Heart right ventricle (tissue), 16 donors: ENCODE results near the gene MYH15. TPM values are rescaled to one million over a fixed set of nuclear protein-coding genes. Genes with fewer than 3 reads are reported as not detected.
A peak's percentile ranks its signal among the peaks of the same experiment; 100 is the strongest.

ENCODE experiments used
- ATAC-seq, 8 donors: fragments of 200-7000 bp; cut with Tn5 transposase; one replicate each; pipeline ENCODE4 v1.9.1; 2020; ENCODE audit warnings: mild to moderate bottlenecking in 8 of 8, moderate library complexity in 8 of 8, moderate number of reproducible peaks in 1 of 8
- DNase-seq, 2 donors: peaks; one replicate each; pipeline ENCODE4 v3.0.0-alpha.2; 2020
- H3K27ac ChIP-seq, 10 donors: fragments of 200-600 bp; sonication (generic) in 2 of 10; one replicate each; pipeline versions ENCODE4 v1.5.0 to v1.8.0; 2020 to 2022; ENCODE audit warnings: mild to moderate bottlenecking in 3 of 10
- H3K27me3 ChIP-seq, 7 donors: fragments of 200-600 bp; one replicate each; pipeline ENCODE4 v1.8.0; 2021 to 2022; ENCODE audit warnings: mild to moderate bottlenecking in 2 of 7
- H3K36me3 ChIP-seq, 9 donors: fragments of 200-600 bp; sonication (generic) in 1 of 9; one replicate each; pipeline versions ENCODE4 v1.5.0 to v1.8.0; 2020 to 2022; ENCODE audit warnings: mild to moderate bottlenecking in 2 of 9
- H3K4me1 ChIP-seq, 9 donors: fragments of 200-600 bp; sonication (generic) in 1 of 9; one replicate each; pipeline versions ENCODE4 v1.5.0 to v1.8.0; 2020 to 2022; ENCODE audit warnings: mild to moderate bottlenecking in 4 of 9
- H3K4me3 ChIP-seq, 10 donors: fragments of 200-600 bp; sonication (generic) in 2 of 10; one replicate each; pipeline versions ENCODE4 v1.5.0 to v1.8.0; 2020 to 2022; ENCODE audit warnings: mild to moderate bottlenecking in 7 of 10, moderate library complexity in 2 of 10
- H3K9me3 ChIP-seq, 11 donors: fragments of 200-600 bp in 10 of 11; sonication (generic) in 2 of 11; one replicate each; pipeline versions ENCODE4 v1.5.0 to v1.8.0; 2013 to 2022; ENCODE audit warnings: mild to moderate bottlenecking in 2 of 11, control low read depth in 1 of 11, moderate library complexity in 1 of 11
- WGBS, 2 donors: extraction: QIAGEN DNeasy Blood & Tissue Kit; methylation state at CpG; one replicate each; pipeline ENCODE4 v1.1.7; 2013; ENCODE audit warnings: inconsistent platforms in 1 of 2; 5-methylcytosine and 5-hydroxymethylcytosine counted together
- intact Hi-C, 10 donors: fragments of 100-400 bp; cut with DNase I; formaldehyde crosslinking; loops; one replicate each; pipeline versions ENCODE4 v1.11.1 to v1.14.2; 2022
- polyA plus RNA-seq, 2 donors: library from polyadenylated mRNA; stranded (reverse); fragments of 200-250 nt; gene quantifications; one replicate each; pipeline ENCODE4 v1.2.3, GENCODE V29; 2013
- total RNA-seq, 10 donors: library from RNA; stranded (reverse); fragmentation: NEBNext Ultra II Directional in 3 of 10; extraction: Animal tissue kit (Norgen Biotek cat#: 25700) in 3 of 10; gene quantifications; one replicate each; pipeline versions ENCODE4 v1.2.1 to v1.2.4, GENCODE V29; 2021 to 2023
- TF ChIP-seq, protein P1 (sequence below), 9 donors: fragments of 200-600 bp; sonication (generic) in 2 of 9; IDR thresholded peaks; one replicate each; pipeline versions ENCODE4 v1.5.0 to v1.8.0; 2021 to 2022; ENCODE audit warnings: antibody characterized with exemption in 9 of 9, mild to moderate bottlenecking in 5 of 9, moderate library complexity in 1 of 9
- donor health status: Arrhythmogenic right ventricular cardiomyopathy.
- donor health status: ischemic (EF 13 %, LVEDD 7.1; RV severe dilation, severe dysfunction).
- donor health status: healthy with polysubstance abuse.
- donor health status: DM: no; HTN: yes; CAD: no.
- donor health status: DM: no; HTN: no; CAD: no.
- donor health status: ischemic (EF 25% LVEDD 6.9; RV normal size, moderate dysfunction).
- donor health status: ischemic (EF 25% LVEDD 5.7; RV mildly dilated, moderate dysfunction).
- donor health status: healthy.
- donor health status: DM: yes; HTN: yes; CAD: no.
- donor health status: Ischemic cardiomyopathy.
- donor health status: ischemic (EF 35%, LVEDD 5.7; RV mildly dilated, moderate dysfunction).
- donor health status: nonischemic (EF 11% LVEDD 7.7; RV severe dilation, severe dysfunction).
- donor health status: DM: yes; HTN: yes; CAD: no.
- donor health status: PGD.
- donor health status: ischemic (EF 29% LVEDD 5.4; RV normal size, mild dysfunction).
- donor health status: nonischemic (EF 23%, LVEDD 6.1; RV moderate dilation, normal function).

The MYH15 gene
- total and polyA plus RNA-seq, 12 donors = 0.12 to 1.1 (median 0.26) TPM

DNA sequence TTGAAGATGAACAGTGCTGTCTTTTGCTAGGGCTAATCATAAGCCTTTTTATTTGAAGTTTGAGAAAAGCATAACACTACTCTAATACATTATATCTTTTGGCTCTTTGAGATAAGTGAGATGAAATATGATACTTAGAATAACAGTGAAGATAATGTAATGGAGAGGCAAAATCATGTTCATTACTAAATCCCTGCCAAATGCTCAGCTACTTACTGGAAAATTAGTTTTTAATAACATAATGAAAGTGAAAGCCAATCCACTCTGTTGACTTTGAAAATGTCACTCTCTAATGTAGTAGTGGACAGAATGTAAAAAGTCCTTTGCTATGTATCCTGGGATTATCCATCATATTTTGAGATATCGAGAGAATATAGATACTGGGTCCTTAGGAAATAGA is 35.9 kb upstream of the MYH15 start:
- Histone ChIP-seq H3K27ac (peak overlapping the region in 6 of 10 donors; percentile 15 to 68 (median 39)), H3K4me1 (peaks cover 0 to 12% (median 0%) of the 10 kb centered on the region in 9 donors), H3K27me3 (no peaks in the 10 kb centered on the region), H3K4me3 (peak overlapping the region in 7 of 10 donors; percentile 19 to 37 (median 34)), H3K9me3 (no peaks in the 10 kb centered on the region), H3K36me3 (peaks cover 0 to 18% (median 0%) of the 10 kb centered on the region in 9 donors)
- TF ChIP-seq, protein P1, sequence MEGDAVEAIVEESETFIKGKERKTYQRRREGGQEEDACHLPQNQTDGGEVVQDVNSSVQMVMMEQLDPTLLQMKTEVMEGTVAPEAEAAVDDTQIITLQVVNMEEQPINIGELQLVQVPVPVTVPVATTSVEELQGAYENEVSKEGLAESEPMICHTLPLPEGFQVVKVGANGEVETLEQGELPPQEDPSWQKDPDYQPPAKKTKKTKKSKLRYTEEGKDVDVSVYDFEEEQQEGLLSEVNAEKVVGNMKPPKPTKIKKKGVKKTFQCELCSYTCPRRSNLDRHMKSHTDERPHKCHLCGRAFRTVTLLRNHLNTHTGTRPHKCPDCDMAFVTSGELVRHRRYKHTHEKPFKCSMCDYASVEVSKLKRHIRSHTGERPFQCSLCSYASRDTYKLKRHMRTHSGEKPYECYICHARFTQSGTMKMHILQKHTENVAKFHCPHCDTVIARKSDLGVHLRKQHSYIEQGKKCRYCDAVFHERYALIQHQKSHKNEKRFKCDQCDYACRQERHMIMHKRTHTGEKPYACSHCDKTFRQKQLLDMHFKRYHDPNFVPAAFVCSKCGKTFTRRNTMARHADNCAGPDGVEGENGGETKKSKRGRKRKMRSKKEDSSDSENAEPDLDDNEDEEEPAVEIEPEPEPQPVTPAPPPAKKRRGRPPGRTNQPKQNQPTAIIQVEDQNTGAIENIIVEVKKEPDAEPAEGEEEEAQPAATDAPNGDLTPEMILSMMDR (IDR thresholded peaks at IDR 0.05) = no peak
- no peak for DNase-seq
- WGBS, 2 donors = 57 to 67% methylated on average over 1 of the region's 1 CpG
- intact Hi-C loops = loop anchor here in 1 of 10 donors (5.0 kb wide), 1 partner anchor 39 kb away; no protein-coding TSS in a partner anchor
- ATAC-seq = peak in 2 of 8 donors; percentile 28 to 33

DNA sequence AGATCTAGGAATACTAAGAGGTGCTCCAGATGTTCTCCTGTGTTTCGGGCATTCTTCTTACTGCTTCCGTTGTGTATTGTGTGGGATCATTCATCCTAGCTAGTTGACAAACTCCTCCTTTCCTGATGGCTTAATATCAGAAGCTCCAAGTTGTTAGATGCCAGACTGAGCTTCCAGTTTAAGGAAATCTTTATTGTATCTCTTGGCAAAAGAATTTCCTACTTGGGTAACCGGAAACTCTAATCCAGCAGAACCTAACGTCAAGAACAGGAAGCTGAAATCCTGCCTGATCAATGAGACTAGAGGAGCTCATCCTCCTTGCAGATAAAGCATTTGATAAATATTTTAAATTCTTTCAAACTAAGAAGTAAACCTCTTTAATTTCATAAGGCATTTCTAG is 27.7 kb upstream of the MYH15 start:
- 55% methylated on average over 4 of the region's 4 CpGs for WGBS, 2 donors
- peaks cover 0 to 8% (median 0%) of the 10 kb centered on the region in 9 donors for H3K4me1 ChIP-seq
- ATAC-seq = no peak

DNA sequence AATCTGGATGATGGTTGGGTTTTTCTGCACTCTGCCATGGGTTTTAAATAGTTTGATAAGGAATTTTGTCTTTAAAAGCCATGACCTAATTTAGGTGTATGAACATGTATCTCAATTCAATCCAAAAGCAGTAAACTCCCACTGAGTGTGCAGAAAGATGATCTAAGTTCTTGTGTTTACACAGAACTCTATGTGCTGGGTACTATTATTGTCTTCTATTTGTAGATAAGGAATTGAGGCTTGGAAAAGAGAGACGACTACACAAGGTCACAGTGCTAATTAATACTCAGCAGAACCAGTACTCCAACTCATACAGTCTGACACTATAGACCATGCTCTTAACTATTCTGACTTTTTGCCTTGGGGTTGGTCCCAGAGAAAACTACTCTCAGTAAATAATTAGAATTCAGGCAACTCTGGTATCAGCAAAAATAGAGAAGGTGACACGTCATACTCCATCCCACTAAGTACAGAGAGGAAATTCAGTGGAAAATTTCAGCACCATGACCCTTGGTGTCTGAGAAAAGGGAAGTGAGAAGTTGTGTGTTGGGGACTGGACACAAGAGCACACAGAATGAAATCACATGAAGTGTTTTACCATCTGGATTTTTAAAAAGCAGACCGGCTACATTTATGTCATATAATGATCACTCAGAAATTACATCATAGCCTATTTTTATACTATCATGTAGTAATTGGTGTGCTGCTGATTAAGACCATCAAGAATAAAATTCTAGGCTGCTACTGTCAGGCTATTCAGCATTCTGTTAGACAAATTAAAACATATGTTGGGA is 18.3 kb upstream of the MYH15 start:
- Histone ChIP-seq H3K36me3 (no peaks in the 10 kb centered on the region), H3K27ac (peak overlapping the region; percentile 47 to 80 (median 68)), H3K27me3 (no peaks in the 10 kb centered on the region), H3K4me3 (no peak overlapping the region), H3K9me3 (no peaks in the 10 kb centered on the region), H3K4me1 (peaks cover 0 to 53% (median 23%) of the 10 kb centered on the region in 9 donors)
- ATAC-seq (peak; percentile 81 to 93 (median 85)), DNase-seq (peak in 1 of 2 donors; percentile 20)
- intact Hi-C loops = no loop called here
- 2 to 11% methylated on average over 3 of the region's 3 CpGs for WGBS, 2 donors
- TF ChIP-seq, protein P1 (IDR thresholded peaks at IDR 0.05) = no peak

More for the DNA sequence above, 27.7 kb upstream of the MYH15 start:
- TF ChIP-seq, protein P1 (IDR thresholded peaks at IDR 0.05) = no peak
- no peak for DNase-seq
- intact Hi-C loops = no loop called here
- H3K36me3 ChIP-seq = peaks cover 0 to 3% (median 0%) of the 10 kb centered on the region in 9 donors
- H3K27ac ChIP-seq = no peak overlapping the region
- no peak overlapping the region for H3K4me3 ChIP-seq
- no peaks in the 10 kb centered on the region for H3K9me3 ChIP-seq
- H3K27me3 ChIP-seq = no peaks in the 10 kb centered on the region

DNA sequence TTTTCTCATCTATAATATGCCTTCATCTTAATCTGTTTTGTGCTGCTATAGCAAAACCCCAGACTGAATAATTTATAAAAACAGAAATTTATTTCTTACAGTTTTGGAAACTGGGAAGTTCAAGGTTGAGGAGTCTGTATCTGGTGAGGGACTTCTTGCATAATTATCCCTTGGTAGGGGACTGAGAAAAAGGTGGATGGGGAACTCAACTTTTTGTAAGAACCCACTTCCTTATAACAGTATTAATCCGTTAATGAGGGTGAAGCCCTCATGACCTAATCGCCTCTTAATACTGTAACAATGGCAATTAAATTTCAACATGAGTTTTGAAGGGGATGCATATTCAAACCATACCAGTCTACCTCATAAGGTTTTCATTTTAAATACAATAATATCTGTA is 17.4 kb upstream of the MYH15 start:
- no peak for ATAC-seq
- peak overlapping the region in 8 of 10 donors; percentile 15 to 80 (median 64) for H3K27ac ChIP-seq
- TF ChIP-seq, protein P1 (IDR thresholded peaks at IDR 0.05) = no peak

More for the DNA sequence above, 17.4 kb upstream of the MYH15 start:
- no peaks in the 10 kb centered on the region for H3K9me3 ChIP-seq
- no peak overlapping the region for H3K4me3 ChIP-seq
- no peaks in the 10 kb centered on the region for H3K36me3 ChIP-seq
- WGBS, 2 donors = 89 to 90% methylated on average over 2 of the region's 2 CpGs
- intact Hi-C loops = no loop called here
- H3K27me3 ChIP-seq = no peaks in the 10 kb centered on the region
- peaks cover 0 to 53% (median 23%) of the 10 kb centered on the region in 9 donors for H3K4me1 ChIP-seq
- no peak for DNase-seq
